ENCODE measurements around the gene UNC13B.
A peak's percentile ranks its signal among the peaks of the same experiment; 100 is the strongest.
"Not testable (repeated sequence)": the region's sequence is repeated elsewhere in the genome, so short reads cannot be mapped to it uniquely, and the experiment has no call there.

The UNC13B gene

GRCh38 chr9:35164711-35165110 is 2.9 kb downstream of the UNC13B start:
- DNase-seq, result no peak

DNA sequence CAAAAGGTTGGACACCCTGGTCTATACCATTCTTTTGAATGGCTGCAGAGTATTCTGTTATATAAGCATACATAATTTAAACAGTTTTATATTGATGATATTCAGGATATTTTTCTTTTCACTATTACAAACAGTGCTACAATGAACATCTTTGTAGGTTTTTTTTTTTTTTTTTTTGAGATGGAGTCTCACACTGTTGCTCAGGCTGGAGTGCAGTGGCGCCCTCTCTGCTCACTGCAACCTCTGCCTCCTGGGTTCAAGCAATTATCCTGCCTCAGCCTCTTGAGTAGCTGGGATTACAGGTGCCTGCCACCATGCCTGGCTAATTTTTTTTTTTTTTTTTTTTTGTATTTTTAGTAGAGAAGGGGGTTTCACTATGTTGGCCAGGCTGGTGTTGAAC is 5.6 kb downstream of the UNC13B start:
- DNase-seq, result not testable (repeated sequence)

GRCh38 chr9:35168963-35169362 is 7.2 kb downstream of the UNC13B start:
- no peak for DNase-seq

- DNase-seq, result peak; percentile 59
Observed at GRCh38 chr9:35172878-35173277, 11.1 kb downstream of the UNC13B start.

DNA sequence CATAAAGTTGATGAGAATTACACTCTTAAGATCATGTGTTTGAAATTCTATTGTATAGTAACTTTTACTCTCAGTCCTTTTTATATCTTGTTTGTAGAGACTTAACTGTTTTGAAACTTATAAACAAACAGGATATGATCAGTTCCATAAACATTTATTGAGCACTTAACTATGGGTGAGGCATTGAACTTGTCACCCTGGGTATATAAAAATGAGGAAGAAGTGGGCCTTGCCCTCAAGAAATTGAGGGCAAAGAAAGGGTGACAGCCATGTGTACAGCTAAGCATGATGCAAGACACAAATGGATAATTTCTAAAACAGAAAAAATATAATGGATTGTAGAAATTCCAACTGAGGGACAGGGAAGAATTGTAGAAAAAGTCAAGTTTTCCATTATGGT is 15.7 kb downstream of the UNC13B start:
- no peak for DNase-seq

- no peak for DNase-seq
Observed at GRCh38 chr9:35179347-35180280, 17.8 kb downstream of the UNC13B start.

- no peak for DNase-seq
Observed at GRCh38 chr9:35180801-35181200, 19.0 kb downstream of the UNC13B start.

GRCh38 chr9:35182401-35182800 is 20.6 kb downstream of the UNC13B start:
- DNase-seq, result not testable (repeated sequence)

GRCh38 chr9:35182996-35183754 is 21.4 kb downstream of the UNC13B start:
- DNase-seq, result not testable (repeated sequence)

- not testable (repeated sequence) for DNase-seq
Observed at GRCh38 chr9:35183755-35184480, 22.1 kb downstream of the UNC13B start.

- no peak for DNase-seq
Observed at GRCh38 chr9:35186524-35186923, 24.7 kb downstream of the UNC13B start.

DNA sequence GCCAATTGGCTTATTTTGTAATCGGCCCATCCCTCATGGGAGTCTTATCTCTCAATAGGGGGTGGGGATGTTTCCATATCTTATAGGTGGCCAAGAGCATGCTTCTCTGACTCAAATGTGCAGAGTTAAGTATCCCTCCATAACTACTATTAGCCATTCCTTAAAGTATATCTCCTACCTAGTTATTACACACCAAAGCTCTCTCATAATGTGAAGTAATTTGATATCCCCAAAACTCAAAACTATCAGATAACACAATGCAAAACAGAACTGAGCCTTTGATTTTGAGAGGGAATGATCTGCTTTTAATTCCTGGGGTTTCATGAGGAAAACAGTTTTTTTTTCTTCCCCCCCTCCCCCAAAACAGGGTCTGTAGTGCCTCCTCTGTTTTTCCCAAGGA is 28.4 kb downstream of the UNC13B start:
- no peak for DNase-seq

- no peak for DNase-seq
Observed at GRCh38 chr9:35191105-35191504, 29.3 kb downstream of the UNC13B start.

- DNase-seq, result no peak
Observed at GRCh38 chr9:35193762-35194161, 32.0 kb downstream of the UNC13B start.

DNA sequence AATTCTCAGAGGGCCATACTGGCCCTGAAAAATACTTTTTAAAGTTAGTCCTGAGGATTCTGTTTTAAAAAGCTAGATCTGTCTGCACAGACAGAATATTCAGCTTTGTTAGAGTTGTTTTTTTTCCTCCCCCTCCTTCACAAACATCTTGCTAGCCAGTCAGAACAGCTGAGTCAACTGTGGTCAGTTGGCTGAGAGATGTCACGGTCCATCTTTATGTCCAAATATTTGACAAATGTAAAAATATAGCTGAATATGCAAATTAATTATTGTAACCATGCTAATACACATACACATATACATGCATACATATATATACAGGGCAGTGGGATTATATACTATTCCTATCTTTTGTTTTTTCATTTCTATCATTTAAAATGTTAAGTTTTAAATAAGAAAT is 33.9 kb downstream of the UNC13B start:
- no peak for DNase-seq

DNA sequence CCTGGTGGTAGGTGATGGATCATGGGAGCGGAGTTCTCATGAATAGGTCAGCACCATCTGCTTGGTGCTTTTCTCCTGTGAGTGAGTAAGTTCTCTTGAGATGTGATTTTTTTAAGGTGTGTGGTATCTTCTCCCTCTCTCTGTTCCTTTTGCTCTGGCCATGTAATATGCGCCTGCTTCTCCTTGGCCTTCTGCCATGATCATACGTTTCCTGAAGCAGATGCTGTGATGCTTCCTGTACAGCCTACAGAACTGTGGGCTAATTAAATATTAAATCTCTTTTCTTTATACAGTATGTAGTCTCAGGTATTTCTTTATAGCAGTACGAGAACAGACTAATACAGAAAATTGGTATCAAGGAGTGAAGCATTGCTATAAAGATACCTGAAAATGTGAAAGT is 36.4 kb downstream of the UNC13B start:
- DNase-seq, result no peak

- DNase-seq, result no peak
Observed at GRCh38 chr9:35203528-35203927, 41.7 kb downstream of the UNC13B start.

- no peak for DNase-seq
Observed at GRCh38 chr9:35205340-35205739, 43.5 kb downstream of the UNC13B start.

GRCh38 chr9:35211854-35212253 is 50.0 kb downstream of the UNC13B start:
- no peak for DNase-seq

DNA sequence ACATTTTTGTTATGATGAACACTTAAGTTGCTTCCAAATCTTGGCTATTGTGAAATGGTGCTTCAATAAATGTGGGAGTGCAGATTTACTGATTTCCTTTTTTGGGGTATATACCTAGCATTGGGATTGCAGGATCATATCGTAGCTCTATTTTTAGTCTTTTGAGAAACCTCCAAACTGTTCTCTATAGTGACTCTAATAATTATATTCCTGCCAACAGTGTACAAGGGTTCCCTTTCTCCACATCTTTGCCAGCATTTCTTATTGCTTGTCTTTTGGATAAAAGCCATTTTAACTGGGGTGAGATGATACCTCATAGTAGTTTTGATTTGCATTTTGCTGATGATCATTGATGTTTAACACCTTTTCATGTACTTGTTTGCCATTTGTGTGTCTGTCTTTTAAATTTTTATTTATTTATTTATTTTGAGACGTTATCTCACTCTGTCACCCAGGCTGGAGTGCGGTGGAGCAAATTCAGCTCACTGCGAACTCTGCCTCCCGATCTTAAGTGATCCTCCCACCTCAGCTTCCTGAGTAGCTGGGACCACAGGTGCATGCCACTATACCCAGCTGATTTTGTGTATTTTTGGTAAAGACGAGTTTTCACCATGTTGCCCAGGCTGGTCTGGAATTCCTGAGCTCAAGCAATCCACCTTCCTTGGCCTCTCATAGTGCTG is 59.0 kb downstream of the UNC13B start:
- DNase-seq, result no peak

- no peak for DNase-seq
Observed at GRCh38 chr9:35225677-35226076, 63.9 kb downstream of the UNC13B start.

- DNase-seq, result no peak
Observed at GRCh38 chr9:35226651-35227050, 64.8 kb downstream of the UNC13B start.

GRCh38 chr9:35227284-35227683 is 65.5 kb downstream of the UNC13B start:
- no peak for DNase-seq

All from NCI-H1092 (cell line).